IMR-90 (cell line): ENCODE results near the gene TCOF1.

ENCODE experiments used
- FOS ChIP-seq: fragments of 150-350 bp; IDR thresholded peaks from 2 replicates; pipeline ENCODE4 v1.6.1; 2016; ENCODE audit warnings: low read depth, low read length
- NFE2L2 ChIP-seq: fragments of 150-350 bp; IDR thresholded peaks from 2 replicates; pipeline ENCODE4 v1.6.1; 2016; ENCODE audit warnings: low read depth, mild to moderate bottlenecking, low read length
- POLR2A ChIP-seq: IDR thresholded peaks from 2 replicates; pipeline ENCODE4 v1.6.1; 2012; ENCODE audit warnings: mild to moderate bottlenecking, low read depth, low read length
- RAD21 ChIP-seq: IDR thresholded peaks from 2 replicates; pipeline ENCODE4 v1.6.1; 2012; ENCODE audit warnings: low read length, improper control_type of control experiment
- RCOR1 ChIP-seq: IDR thresholded peaks from 2 replicates; pipeline ENCODE4 v1.6.1; 2012; ENCODE audit warnings: mild to moderate bottlenecking, low read length, improper control_type of control experiment; ENCODE audit not compliant: insufficient replicate concordance

DNA sequence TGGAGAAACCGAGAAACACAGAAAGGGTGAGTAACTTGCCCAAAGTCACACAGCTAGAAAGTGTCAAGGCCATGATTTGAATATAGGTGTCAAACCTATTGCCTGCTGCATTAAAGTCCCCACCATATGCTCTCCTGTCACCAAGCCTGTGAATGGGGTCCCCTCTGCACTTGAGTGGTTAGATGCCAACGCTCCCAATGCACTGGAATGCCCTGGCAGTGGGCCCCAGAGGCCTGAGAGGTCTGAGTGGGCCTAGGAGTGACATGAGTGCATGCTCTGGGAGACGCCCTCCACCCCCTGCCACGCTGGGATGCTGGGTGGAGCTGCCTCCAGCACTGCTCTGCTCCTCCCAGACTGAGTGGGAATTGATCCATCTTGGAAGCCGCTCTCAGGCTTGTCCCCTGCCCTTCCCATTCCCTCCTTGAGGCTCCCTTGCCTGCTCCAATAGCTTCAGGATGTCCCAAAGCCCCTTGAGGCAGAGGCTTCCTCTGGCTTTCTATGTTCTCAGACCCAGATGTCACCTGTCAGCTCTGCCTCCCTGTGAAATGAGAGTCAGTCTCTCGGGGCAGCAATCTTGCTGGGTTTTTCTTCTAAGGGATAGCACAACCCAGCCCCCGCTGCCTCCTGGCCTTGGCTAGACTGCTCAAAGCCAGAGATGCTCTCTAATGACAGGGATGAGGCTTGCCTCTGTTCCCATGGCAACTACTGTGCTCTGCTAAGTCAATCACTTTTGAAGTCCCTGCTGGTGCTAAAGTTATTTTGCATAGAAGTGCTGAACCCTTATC lies 48.2 kb upstream of the TCOF1 start:
- TF ChIP-seq FOS (no peak), NFE2L2 (no peak), POLR2A (no peak), RAD21 (no peak), RCOR1 (no peak)
